HEK293T (cell line): ENCODE measurements around the gene PAFAH1B2.

Source experiments
- ARNT ChIP-seq: fragments of 450-650 bp; IDR thresholded peaks from 2 replicates; pipeline ENCODE4 v1.6.1; 2017; ENCODE audit warnings: mild to moderate bottlenecking
- BHLHE40 ChIP-seq: fragments of 450-650 bp; IDR thresholded peaks from 2 replicates; pipeline ENCODE4 v1.6.1; 2016; ENCODE audit warnings: mild to moderate bottlenecking, moderate library complexity, borderline replicate concordance
- CTBP1 ChIP-seq: fragments of 450-650 bp; IDR thresholded peaks from 2 replicates; pipeline ENCODE4 v1.6.1; 2016; ENCODE audit warnings: borderline replicate concordance
- ELF4 ChIP-seq: fragments of 450-650 bp; IDR thresholded peaks from 2 replicates; pipeline ENCODE4 v1.6.1; 2017; ENCODE audit warnings: antibody characterized with exemption
- FOXA1 ChIP-seq: fragments of 450-650 bp; IDR thresholded peaks from 2 replicates; pipeline ENCODE4 v1.6.1; 2016; ENCODE audit warnings: mild to moderate bottlenecking
- FOXM1 ChIP-seq: fragments of 450-650 bp; IDR thresholded peaks from 2 replicates; pipeline ENCODE4 v1.6.1; 2017; ENCODE audit warnings: mild to moderate bottlenecking, borderline replicate concordance
- HDGF ChIP-seq: fragments of 450-650 bp; IDR thresholded peaks from 2 replicates; pipeline ENCODE4 v1.6.1; 2017; ENCODE audit warnings: antibody characterized with exemption, borderline replicate concordance
- NFRKB ChIP-seq: fragments of 450-650 bp; IDR thresholded peaks from 2 replicates; pipeline ENCODE4 v1.6.1; 2016; ENCODE audit warnings: mild to moderate bottlenecking, moderate library complexity
- PKNOX1 ChIP-seq: fragments of 450-650 bp; IDR thresholded peaks from 2 replicates; pipeline ENCODE4 v1.6.1; 2016
- SP1 ChIP-seq: fragments of 450-650 bp; IDR thresholded peaks from 2 replicates; pipeline ENCODE4 v1.6.1; 2017
- SUZ12 ChIP-seq: fragments of 450-650 bp; IDR thresholded peaks from 2 replicates; pipeline ENCODE4 v1.6.1; 2016; ENCODE audit warnings: mild to moderate bottlenecking
- TARDBP ChIP-seq: fragments of 450-650 bp; IDR thresholded peaks from 2 replicates; pipeline ENCODE4 v1.6.1; 2016
- ZNF384 ChIP-seq: fragments of 450-650 bp; IDR thresholded peaks from 2 replicates; pipeline ENCODE4 v1.6.1; 2016

- TF ChIP-seq BHLHE40: no peak
- TF ChIP-seq FOXA1: no peak
- TF ChIP-seq NFRKB: no peak
- no peak for TF ChIP-seq SP1
- no peak for TF ChIP-seq ELF4
- TF ChIP-seq FOXM1: no peak
- no peak for TF ChIP-seq CTBP1
- no peak for TF ChIP-seq SUZ12
- no peak for TF ChIP-seq TARDBP
- TF ChIP-seq ARNT: no peak
- no peak for TF ChIP-seq HDGF
- TF ChIP-seq PKNOX1: no peak
- TF ChIP-seq ZNF384: no peak
Measured at GRCh38 chr11:117152066-117152465, 8.0 kb downstream of the PAFAH1B2 start.
